K562 (cell line): ENCODE measurements around the gene RIMKLA. TPM values are rescaled to one million over a fixed set of nuclear protein-coding genes. Genes with fewer than 3 reads are reported as not detected.
A peak's percentile ranks its signal among the peaks of the same experiment; 100 is the strongest.

Experiments used
- EP400 ChIP-seq: fragments of 450-650 bp; IDR thresholded peaks from 2 replicates; pipeline ENCODE4 v1.6.1; 2017; ENCODE audit warnings: antibody characterized with exemption, mild to moderate bottlenecking, moderate library complexity
- FOXK1 ChIP-seq: sonication (generic); formaldehyde crosslinking; IDR thresholded peaks from 2 replicates; pipeline ENCODE4 v1.8.0; 2022; ENCODE audit warnings: missing genetic modification reagents, mild to moderate bottlenecking, borderline replicate concordance
- GABPA ChIP-seq: fragments of 200-800 bp; sonication (Bioruptor generic); conservative IDR thresholded peaks from 2 replicates; pipeline ENCODE4 v1.6.1; 2016; ENCODE audit warnings: low read depth, missing genetic modification characterization, missing compliant biosample characterization
- GABPB1 ChIP-seq: sonication (generic); formaldehyde crosslinking; IDR thresholded peaks from 2 replicates; pipeline ENCODE4 v1.8.0; 2022; ENCODE audit warnings: mild to moderate bottlenecking, missing genetic modification reagents
- GTF2A2 ChIP-seq: IDR thresholded peaks from 2 replicates; pipeline ENCODE4 v1.6.1; 2016; ENCODE audit warnings: mild to moderate bottlenecking, missing genetic modification characterization, missing compliant biosample characterization
- HDAC1 ChIP-seq, 2 experiments: fragments of 450-650 bp; IDR thresholded peaks; 2 replicates each; pipeline ENCODE4 v1.6.1; 2016 to 2017; ENCODE audit warnings: inconsistent platforms in 1 of 2, mild to moderate bottlenecking in 1 of 2, moderate library complexity in 1 of 2
- KLF13 ChIP-seq: fragments of 450-650 bp; IDR thresholded peaks from 2 replicates; pipeline ENCODE4 v1.6.1; 2016; ENCODE audit warnings: missing genetic modification characterization, low read depth, mild to moderate bottlenecking, missing compliant biosample characterization, moderate library complexity, borderline replicate concordance
- MXI1 ChIP-seq: IDR thresholded peaks from 2 replicates; pipeline ENCODE4 v1.6.1; 2011; ENCODE audit warnings: low read depth, mild to moderate bottlenecking, improper control_type of control experiment, low read length
- MYC ChIP-seq, 2 experiments: fragments of 250-450 bp in 1 of 2; sonication (Bioruptor Pico) in 1 of 2; IDR thresholded peaks; 2 replicates each; pipeline versions ENCODE4 v1.5.1 to v1.6.1; 2012 to 2021; ENCODE audit warnings: low read depth in 2 of 2, borderline replicate concordance in 1 of 2, improper control_type of control experiment in 1 of 2, low read length in 1 of 2, mild to moderate bottlenecking in 1 of 2, moderate library complexity in 1 of 2
- NR4A1 ChIP-seq, 2 experiments: fragments of 250-450 bp in 1 of 2; fragments of 450-650 bp in 1 of 2; sonication (Bioruptor Pico) in 1 of 2; IDR thresholded peaks; 2 replicates each; pipeline versions ENCODE4 v1.4.0 to v1.6.1; 2016 to 2020; ENCODE audit warnings: mild to moderate bottlenecking in 2 of 2, missing compliant biosample characterization in 1 of 2, missing genetic modification characterization in 1 of 2, moderate library complexity in 1 of 2
- RCOR1 ChIP-seq, 2 experiments: IDR thresholded peaks; 2 replicates each; pipeline ENCODE4 v1.6.1; 2012; ENCODE audit warnings: low read depth in 2 of 2, low read length in 2 of 2, borderline replicate concordance in 1 of 2, improper control_type of control experiment in 1 of 2
- SAP30 ChIP-seq: fragments of 200-600 bp; sonication (generic); IDR thresholded peaks from 2 replicates; pipeline ENCODE4 v1.6.1; 2012; ENCODE audit warnings: borderline replicate concordance, low read depth, mild to moderate bottlenecking, moderate library complexity, low read length, control low read depth, inconsistent platforms; ENCODE audit not compliant: insufficient read depth, poor library complexity, severe bottlenecking
- SIN3A ChIP-seq, 2 experiments: fragments of 150-350 bp in 1 of 2; IDR thresholded peaks; 2 replicates each; pipeline ENCODE4 v1.6.1; 2011 to 2016; ENCODE audit warnings: borderline replicate concordance in 2 of 2, low read depth in 2 of 2, low read length in 2 of 2, mild to moderate bottlenecking in 2 of 2, moderate library complexity in 2 of 2; ENCODE audit not compliant: control insufficient read depth in 1 of 2
- TARDBP ChIP-seq: fragments of 450-650 bp; IDR thresholded peaks from 2 replicates; pipeline ENCODE4 v1.6.1; 2016
- ZNF696 ChIP-seq: fragments of 250-450 bp; sonication (Bioruptor Pico); conservative IDR thresholded peaks from 2 replicates; pipeline ENCODE4 v1.4.0; 2020; ENCODE audit warnings: mild to moderate bottlenecking, moderate library complexity
- ZNF75A ChIP-seq: fragments of 450-650 bp; formaldehyde crosslinking; IDR thresholded peaks from 2 replicates; pipeline ENCODE4 v1.4.0; 2020; ENCODE audit warnings: mild to moderate bottlenecking
- polyA plus RNA-seq, 8 experiments: library from polyadenylated mRNA; depleted of rRNA in 4 of 8; stranded (reverse) in 5 of 8; unstranded in 3 of 8; fragments of >200 nt; fragmentation: Nextera tagmentation in 2 of 8; fragmentation: Illumina TruSeq in 1 of 8; extraction: Ambion mirVana in 2 of 8; extraction: Trizol in 1 of 8; gene quantifications; 2 replicates each; pipeline versions ENCODE4 v1.2.1 to v1.2.3, GENCODE V29; 2011 to 2014; ENCODE audit warnings: inconsistent platforms in 1 of 8, missing spikeins in 1 of 8
- total RNA-seq, 7 experiments: library from RNA; depleted of rRNA in 6 of 7; stranded (reverse); fragments of >200 nt in 6 of 7; fragmentation: Illumina TruSeq in 2 of 7; extraction: Trizol in 2 of 7; gene quantifications; 2 replicates each; pipeline versions ENCODE4 v1.2.1 to v1.2.3, GENCODE V29; 2011 to 2021; ENCODE audit warnings: low replicate concordance in 1 of 7
- TF ChIP-seq, protein P1 (sequence below), 2 experiments: fragments of 450-650 bp; conservative IDR thresholded peaks; 2 replicates each; pipeline ENCODE4 v1.6.1; 2017; ENCODE audit warnings: mild to moderate bottlenecking in 2 of 2, moderate library complexity in 2 of 2
- TF ChIP-seq, protein P2 (sequence below): sonication (generic); formaldehyde crosslinking; IDR thresholded peaks from 2 replicates; pipeline ENCODE4 v1.8.0; 2022; ENCODE audit warnings: mild to moderate bottlenecking, low read depth, missing genetic modification reagents
- TF ChIP-seq, protein P3 (sequence below): sonication (generic); formaldehyde crosslinking; IDR thresholded peaks from 2 replicates; pipeline ENCODE4 v1.9.0; 2022; ENCODE audit warnings: mild to moderate bottlenecking, missing genetic modification reagents

Gene RIMKLA
- total and polyA plus RNA-seq, 9 of the 15 experiments (the other 6 are each of a cell fraction or from before 2014, with no cell fraction given) = 0.02 TPM; not detected in 8

DNA sequence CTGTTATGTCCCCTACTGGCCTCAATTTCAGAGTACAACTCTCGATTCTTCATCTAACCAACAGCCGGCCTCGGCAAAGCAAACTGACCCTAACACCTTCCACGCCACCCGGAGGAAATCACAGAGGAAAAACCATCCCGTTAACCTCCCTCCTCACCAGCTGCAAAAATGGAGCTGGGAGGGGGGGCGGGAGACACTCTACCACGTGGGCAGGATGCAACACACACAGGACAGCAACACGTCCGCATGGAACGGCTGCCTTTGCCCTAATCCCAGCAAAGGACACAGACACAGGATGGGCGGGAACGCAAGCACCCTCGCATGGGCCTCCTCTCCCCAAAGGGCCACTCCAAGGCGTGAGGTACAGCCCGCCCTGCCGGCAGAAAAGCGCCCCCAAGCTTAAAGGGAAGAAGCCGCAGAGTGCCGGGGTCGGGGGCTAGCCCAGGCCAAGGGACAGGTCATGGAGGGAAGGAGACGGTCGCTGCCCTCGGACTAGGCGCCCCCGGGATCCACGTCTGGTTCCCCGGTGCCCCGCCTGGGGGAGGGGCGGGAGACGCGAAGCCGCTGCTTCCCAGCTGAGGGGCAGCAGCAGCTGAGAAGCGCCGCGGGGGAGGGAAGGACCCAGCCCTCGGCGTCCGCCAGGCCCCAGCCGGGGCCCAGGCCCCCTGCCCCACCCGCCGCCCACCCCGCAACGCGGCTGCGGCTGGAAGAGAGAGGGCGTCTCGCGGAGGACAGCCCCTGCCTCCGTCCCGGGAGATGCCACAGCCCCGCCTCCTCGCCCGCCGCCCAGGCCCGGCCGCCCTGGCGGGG, 46.1 kb upstream of the RIMKLA start (continued):
- TF ChIP-seq TARDBP (0 out of 2 replicates have a peak, but pooled peaks have one; percentile 22), NR4A1 (CRISPR knock-in tag; IDR thresholded peaks at IDR 0.05) (no peak), NR4A1 (tag; IDR thresholded peaks at IDR 0.05) (0 out of 2 replicates have a peak, but pooled peaks have one; percentile 16), MXI1 (peak; percentile 87), SIN3A (IDR thresholded peaks at IDR 0.05; ENCODE audit: borderline replicate concordance in 2 of 2, control insufficient read depth in 1 of 2, low read depth in 2 of 2, low read length in 2 of 2) (peak; percentile 36 to 92; a peak in 3 of 4 replicates), GABPA (tag) (no peak), EP400 (peak; percentile 77), RCOR1 (IDR thresholded peaks at IDR 0.05; ENCODE audit: borderline replicate concordance in 1 of 2, low read depth in 2 of 2, low read length in 2 of 2) (peak in 1 of 2 experiments; percentile 54; a peak in 1 of 4 replicates), ZNF696 (CRISPR knock-in tag) (no peak), GTF2A2 (tag) (no peak), SAP30 (peak; percentile 78), HDAC1 (IDR thresholded peaks at IDR 0.05) (peak in 1 of 2 experiments; percentile 92; a peak in 2 of 4 replicates), GABPB1 (no peak), ZNF75A (CRISPR knock-in tag) (no peak), FOXK1 (CRISPR knock-in tag) (peak; percentile 59; the same call in 1 of the 2 replicates), KLF13 (tag) (peak; percentile 25; the same call in 1 of the 2 replicates), MYC (IDR thresholded peaks at IDR 0.05; ENCODE audit: low read depth, low read length) (peak; percentile 91), MYC (CRISPR knock-in tag; IDR thresholded peaks at IDR 0.05; ENCODE audit: borderline replicate concordance, low read depth) (0 out of 2 replicates have a peak, but pooled peaks have one; percentile 40)
- TF ChIP-seq, protein P1, sequence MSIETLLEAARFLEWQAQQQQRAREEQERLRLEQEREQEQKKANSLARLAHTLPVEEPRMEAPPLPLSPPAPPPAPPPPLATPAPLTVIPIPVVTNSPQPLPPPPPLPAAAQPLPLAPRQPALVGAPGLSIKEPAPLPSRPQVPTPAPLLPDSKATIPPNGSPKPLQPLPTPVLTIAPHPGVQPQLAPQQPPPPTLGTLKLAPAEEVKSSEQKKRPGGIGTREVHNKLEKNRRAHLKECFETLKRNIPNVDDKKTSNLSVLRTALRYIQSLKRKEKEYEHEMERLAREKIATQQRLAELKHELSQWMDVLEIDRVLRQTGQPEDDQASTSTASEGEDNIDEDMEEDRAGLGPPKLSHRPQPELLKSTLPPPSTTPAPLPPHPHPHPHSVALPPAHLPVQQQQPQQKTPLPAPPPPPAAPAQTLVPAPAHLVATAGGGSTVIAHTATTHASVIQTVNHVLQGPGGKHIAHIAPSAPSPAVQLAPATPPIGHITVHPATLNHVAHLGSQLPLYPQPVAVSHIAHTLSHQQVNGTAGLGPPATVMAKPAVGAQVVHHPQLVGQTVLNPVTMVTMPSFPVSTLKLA (conservative IDR thresholded peaks at IDR 0.05) = peak; percentile 97 to 98
- TF ChIP-seq, protein P2, sequence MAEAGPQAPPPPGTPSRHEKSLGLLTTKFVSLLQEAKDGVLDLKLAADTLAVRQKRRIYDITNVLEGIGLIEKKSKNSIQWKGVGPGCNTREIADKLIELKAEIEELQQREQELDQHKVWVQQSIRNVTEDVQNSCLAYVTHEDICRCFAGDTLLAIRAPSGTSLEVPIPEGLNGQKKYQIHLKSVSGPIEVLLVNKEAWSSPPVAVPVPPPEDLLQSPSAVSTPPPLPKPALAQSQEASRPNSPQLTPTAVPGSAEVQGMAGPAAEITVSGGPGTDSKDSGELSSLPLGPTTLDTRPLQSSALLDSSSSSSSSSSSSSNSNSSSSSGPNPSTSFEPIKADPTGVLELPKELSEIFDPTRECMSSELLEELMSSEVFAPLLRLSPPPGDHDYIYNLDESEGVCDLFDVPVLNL = no peak
- TF ChIP-seq, protein P3, sequence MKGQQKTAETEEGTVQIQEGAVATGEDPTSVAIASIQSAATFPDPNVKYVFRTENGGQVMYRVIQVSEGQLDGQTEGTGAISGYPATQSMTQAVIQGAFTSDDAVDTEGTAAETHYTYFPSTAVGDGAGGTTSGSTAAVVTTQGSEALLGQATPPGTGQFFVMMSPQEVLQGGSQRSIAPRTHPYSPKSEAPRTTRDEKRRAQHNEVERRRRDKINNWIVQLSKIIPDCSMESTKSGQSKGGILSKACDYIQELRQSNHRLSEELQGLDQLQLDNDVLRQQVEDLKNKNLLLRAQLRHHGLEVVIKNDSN (CRISPR knock-in tag) = peak; percentile 85
